Measurements from ENCODE around the gene DIRAS1.

The DIRAS1 gene

DNA sequence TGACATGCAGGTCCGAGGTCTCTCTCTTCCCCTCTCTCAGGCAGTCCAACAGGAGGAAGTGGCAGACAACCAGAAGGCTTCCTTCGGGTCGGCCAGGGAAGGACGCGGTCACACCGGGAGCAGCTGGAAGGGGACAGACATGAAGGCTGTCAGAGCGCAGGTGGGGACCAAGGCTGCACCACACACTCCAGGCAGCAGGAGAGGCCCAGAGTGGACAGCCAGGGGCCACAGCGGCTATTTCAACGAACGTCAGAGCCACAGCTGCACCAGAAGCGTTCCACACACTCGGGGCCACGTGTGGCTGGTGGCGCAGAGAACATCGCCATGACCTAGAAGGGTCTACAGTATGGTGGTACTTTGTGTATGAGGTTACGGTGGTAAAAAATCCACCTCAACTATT is 34.6 kb upstream of the DIRAS1 start:
- TF ChIP-seq CTCF (IDR thresholded peaks at IDR 0.05; ENCODE audit: insufficient read depth, low read length) (no peak), POLR2AphosphoS5 (IDR thresholded peaks at IDR 0.05; ENCODE audit: low read depth) (no peak), SPI1 (IDR thresholded peaks at IDR 0.05; ENCODE audit: borderline replicate concordance, low read depth) (no peak), GABPA (IDR thresholded peaks at IDR 0.05; ENCODE audit: low read depth) (no peak)
- TF ChIP-seq, protein P1, sequence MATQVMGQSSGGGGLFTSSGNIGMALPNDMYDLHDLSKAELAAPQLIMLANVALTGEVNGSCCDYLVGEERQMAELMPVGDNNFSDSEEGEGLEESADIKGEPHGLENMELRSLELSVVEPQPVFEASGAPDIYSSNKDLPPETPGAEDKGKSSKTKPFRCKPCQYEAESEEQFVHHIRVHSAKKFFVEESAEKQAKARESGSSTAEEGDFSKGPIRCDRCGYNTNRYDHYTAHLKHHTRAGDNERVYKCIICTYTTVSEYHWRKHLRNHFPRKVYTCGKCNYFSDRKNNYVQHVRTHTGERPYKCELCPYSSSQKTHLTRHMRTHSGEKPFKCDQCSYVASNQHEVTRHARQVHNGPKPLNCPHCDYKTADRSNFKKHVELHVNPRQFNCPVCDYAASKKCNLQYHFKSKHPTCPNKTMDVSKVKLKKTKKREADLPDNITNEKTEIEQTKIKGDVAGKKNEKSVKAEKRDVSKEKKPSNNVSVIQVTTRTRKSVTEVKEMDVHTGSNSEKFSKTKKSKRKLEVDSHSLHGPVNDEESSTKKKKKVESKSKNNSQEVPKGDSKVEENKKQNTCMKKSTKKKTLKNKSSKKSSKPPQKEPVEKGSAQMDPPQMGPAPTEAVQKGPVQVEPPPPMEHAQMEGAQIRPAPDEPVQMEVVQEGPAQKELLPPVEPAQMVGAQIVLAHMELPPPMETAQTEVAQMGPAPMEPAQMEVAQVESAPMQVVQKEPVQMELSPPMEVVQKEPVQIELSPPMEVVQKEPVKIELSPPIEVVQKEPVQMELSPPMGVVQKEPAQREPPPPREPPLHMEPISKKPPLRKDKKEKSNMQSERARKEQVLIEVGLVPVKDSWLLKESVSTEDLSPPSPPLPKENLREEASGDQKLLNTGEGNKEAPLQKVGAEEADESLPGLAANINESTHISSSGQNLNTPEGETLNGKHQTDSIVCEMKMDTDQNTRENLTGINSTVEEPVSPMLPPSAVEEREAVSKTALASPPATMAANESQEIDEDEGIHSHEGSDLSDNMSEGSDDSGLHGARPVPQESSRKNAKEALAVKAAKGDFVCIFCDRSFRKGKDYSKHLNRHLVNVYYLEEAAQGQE (IDR thresholded peaks at IDR 0.05; ENCODE audit: insufficient replicate concordance, low read depth) = no peak
- DNase-seq (ENCODE audit: low read depth in 1 of 2, low spot score in 1 of 2) = no peak
- no peak overlapping the region for H3K4me3 ChIP-seq (replicated peaks; ENCODE audit: insufficient read depth, low read length)
- H3K27ac ChIP-seq (replicated peaks) = no peak overlapping the region
- no peaks in the 10 kb centered on the region for H3K27me3 ChIP-seq (ENCODE audit: insufficient read depth, poor library complexity, severe bottlenecking)

GRCh38 chr19:2755448-2755705 is 34.2 kb upstream of the DIRAS1 start:
- Histone ChIP-seq H3K27ac (replicated peaks) (no peak overlapping the region), H3K27me3 (ENCODE audit: insufficient read depth, poor library complexity, severe bottlenecking) (no peaks in the 10 kb centered on the region), H3K4me3 (replicated peaks; ENCODE audit: insufficient read depth, low read length) (no peak overlapping the region)
- DNase-seq (ENCODE audit: low read depth in 1 of 2, low spot score in 1 of 2) = no peak
- TF ChIP-seq CTCF (IDR thresholded peaks at IDR 0.05; ENCODE audit: insufficient read depth, low read length) (no peak), SPI1 (IDR thresholded peaks at IDR 0.05; ENCODE audit: borderline replicate concordance, low read depth) (no peak), POLR2AphosphoS5 (IDR thresholded peaks at IDR 0.05; ENCODE audit: low read depth) (no peak), GABPA (IDR thresholded peaks at IDR 0.05; ENCODE audit: low read depth) (no peak)
- TF ChIP-seq, protein P1 (IDR thresholded peaks at IDR 0.05; ENCODE audit: insufficient replicate concordance, low read depth) = no peak

GRCh38 chr19:2754659-2755447 is 33.7 kb upstream of the DIRAS1 start:
- TF ChIP-seq GABPA (IDR thresholded peaks at IDR 0.05; ENCODE audit: low read depth) (no peak), POLR2AphosphoS5 (IDR thresholded peaks at IDR 0.05; ENCODE audit: low read depth) (no peak), SPI1 (IDR thresholded peaks at IDR 0.05; ENCODE audit: borderline replicate concordance, low read depth) (no peak), CTCF (IDR thresholded peaks at IDR 0.05; ENCODE audit: insufficient read depth, low read length) (no peak)
- TF ChIP-seq, protein P1 (IDR thresholded peaks at IDR 0.05; ENCODE audit: insufficient replicate concordance, low read depth) = no peak
- no peak for DNase-seq (ENCODE audit: low read depth in 1 of 2, low spot score in 1 of 2)
- Histone ChIP-seq H3K4me3 (replicated peaks; ENCODE audit: insufficient read depth, low read length) (no peak overlapping the region), H3K27me3 (ENCODE audit: insufficient read depth, poor library complexity, severe bottlenecking) (no peaks in the 10 kb centered on the region), H3K27ac (replicated peaks) (no peak overlapping the region)

Measured in HL-60 (cell line).